Middle frontal gyrus (tissue), 1 donor: Measurements from ENCODE around the gene PDCD4.
"Not testable (repeated sequence)": the region's sequence is repeated elsewhere in the genome, so short reads cannot be mapped to it uniquely, and the experiment has no call there.

Source experiments
- DNase-seq: peaks from one replicate; pipeline ENCODE4 v3.0.0-alpha.2; 2015; ENCODE audit warnings: low spot score; ENCODE audit errors: extremely low spot score

The PDCD4 gene

DNA sequence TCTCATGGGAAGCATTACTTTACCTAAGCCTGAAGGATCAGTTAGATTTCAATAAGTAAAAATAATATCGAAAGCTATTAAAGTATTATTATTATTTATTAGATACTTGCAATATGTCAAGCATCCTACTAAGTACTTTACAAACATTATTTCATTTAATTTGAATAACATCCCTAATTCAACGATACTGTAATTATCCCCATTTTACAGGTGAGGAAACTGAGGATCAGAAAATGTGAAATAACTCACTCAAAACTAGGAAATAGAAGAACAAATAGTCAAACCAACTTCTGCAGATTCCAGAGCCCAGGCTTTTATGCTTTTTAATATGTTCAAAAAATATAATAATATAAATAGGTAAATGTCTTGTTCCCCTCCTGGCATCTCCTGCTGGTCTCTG, 10.3 kb upstream of the PDCD4 start:
- DNase-seq, result no peak

- DNase-seq, result no peak
Measured at GRCh38 chr10:110861930-110862649, 9.6 kb upstream of the PDCD4 start.

- no peak for DNase-seq
Measured at GRCh38 chr10:110862961-110863360, 8.8 kb upstream of the PDCD4 start.

DNA sequence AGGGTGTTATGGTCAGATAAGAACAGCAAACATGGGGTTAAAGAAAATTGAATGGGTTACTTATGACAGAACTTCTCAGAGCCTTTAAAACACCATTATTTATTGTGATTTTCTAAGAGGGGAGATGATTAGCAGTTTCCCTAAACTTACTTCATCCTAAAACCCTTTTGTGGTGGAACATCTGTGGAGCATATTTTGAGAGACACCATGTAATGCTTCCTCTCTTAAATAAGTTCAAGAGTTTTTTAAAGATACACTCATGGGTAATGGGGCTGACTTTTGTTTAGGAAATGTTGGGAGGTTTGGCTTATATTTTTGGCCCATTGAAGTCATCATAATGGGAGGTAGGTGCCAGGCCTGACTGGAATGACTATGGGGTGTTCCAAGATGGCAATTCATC, 8.4 kb upstream of the PDCD4 start:
- DNase-seq, result no peak

DNA sequence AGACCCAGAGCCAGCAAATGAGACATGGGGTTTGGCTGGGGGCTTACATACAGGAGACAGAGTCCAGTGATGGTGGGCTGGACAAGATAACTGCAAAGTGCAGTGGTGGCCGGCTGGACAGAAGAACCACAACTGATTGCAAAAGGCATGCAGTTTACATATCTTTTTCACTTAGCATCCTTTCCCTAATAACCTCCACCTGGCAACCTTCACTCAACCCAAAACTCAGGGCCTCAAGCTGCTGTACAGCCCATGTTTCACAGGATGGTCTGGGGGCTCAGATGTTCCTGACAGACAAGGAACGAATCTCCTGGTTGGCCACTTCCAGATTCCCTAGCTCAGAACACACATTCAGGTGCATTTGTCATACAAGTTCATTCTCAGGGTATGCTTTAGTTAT, 7.8 kb upstream of the PDCD4 start:
- DNase-seq, result no peak

GRCh38 chr10:110864662-110865140, 7.0 kb upstream of the PDCD4 start:
- DNase-seq, result no peak

DNA sequence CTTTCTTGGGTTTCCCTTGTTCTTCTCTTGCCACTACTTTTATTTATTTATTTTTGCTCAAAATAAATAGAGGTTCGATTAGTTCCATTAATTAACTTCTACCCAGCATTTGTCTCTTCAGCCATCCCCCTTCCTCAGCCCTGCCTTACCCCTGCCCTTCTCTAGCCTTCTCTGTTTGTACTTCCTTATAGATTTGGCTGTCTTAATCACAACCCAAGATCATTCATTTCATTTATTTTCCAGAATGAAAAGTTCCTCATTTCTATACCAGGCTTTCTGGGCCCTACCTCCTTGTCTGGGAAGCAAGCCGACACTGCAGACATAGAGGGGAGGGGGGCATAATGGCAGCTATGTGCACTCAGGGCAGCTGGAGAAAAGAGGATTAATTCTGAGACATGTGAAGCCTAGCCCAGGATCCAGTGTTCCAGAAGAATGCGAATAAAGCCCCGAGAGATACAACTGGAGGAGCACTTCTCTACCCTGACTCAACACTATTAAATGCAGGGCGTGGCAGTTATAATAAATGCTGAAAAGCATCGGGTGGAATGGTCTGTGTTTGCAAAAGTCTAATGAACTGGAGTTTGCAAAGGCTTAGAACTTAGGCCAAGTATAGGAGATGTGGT, 6.4 kb upstream of the PDCD4 start:
- no peak for DNase-seq

GRCh38 chr10:110865809-110866482, 5.8 kb upstream of the PDCD4 start:
- DNase-seq, result no peak

GRCh38 chr10:110867011-110867806, 4.5 kb upstream of the PDCD4 start:
- DNase-seq, result not testable (repeated sequence)

- no peak for DNase-seq
Measured at GRCh38 chr10:110867807-110868465, 3.8 kb upstream of the PDCD4 start.

GRCh38 chr10:110868981-110869380, 2.7 kb upstream of the PDCD4 start:
- no peak for DNase-seq

DNA sequence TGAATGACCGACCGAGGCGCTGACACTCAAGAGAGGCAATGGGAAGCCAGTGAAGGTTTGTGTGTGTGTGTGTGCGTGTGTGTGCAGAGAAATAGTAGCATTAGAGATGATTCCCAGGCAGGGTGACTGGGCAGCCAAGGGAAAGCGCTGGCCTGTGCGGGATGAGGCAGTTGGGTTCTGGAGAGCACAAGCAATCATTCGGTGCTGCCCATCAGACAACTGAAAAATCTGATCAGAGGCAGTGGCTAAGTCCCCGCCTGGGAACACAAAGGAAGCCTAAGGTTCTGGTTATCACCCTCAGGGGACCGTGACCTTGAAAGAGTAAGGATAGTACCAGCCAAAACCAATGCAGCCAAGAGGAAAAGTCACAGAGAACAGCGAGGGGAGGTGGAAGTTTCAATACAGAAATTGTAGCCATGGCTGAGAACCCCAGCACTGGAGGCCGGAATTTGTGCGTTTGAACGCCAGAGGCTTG, 868 bp upstream of the PDCD4 start:
- no peak for DNase-seq

DNA sequence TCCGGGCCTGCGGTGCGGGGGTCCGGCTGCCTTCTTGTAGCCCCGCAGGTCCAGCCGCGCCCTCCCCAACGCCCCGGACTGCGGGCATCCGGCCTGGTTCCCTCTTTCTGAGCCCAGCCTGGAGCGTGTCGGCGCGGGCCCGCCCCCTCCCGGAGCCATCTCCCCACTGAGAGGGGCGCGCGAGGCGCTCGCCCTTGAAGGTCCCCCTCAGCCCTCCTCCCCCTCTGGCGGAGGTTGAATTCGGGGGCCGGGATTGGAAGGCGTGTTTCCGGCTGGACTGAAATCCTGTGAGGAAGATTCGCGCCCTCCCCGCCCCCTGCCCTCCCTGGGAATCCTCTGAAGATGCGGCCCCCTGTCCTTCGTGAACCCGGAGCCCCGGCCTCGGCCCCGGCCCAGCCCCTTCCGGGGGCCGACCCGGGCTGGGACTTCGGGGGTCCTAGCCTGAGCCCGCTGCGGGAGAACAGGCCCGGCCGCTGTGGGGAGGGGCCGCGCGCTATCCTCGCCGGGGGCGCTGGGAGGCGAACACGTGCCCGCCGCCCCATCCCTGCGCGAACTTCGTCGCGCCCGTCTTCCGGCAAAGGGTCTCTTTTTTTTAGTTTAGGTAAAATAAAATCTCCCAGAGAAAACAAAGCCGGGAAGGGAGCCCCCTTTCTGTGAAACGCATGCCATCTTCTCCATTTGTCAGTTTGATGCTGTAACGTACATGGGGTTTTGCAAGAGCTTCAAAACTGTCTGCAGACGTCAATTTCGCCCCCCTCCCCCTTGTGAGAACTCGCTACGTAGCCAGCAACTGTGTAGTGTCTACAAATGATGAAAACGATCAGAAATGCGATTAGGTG, 636 bp downstream of the PDCD4 start:
- DNase-seq, result peak; percentile 38

DNA sequence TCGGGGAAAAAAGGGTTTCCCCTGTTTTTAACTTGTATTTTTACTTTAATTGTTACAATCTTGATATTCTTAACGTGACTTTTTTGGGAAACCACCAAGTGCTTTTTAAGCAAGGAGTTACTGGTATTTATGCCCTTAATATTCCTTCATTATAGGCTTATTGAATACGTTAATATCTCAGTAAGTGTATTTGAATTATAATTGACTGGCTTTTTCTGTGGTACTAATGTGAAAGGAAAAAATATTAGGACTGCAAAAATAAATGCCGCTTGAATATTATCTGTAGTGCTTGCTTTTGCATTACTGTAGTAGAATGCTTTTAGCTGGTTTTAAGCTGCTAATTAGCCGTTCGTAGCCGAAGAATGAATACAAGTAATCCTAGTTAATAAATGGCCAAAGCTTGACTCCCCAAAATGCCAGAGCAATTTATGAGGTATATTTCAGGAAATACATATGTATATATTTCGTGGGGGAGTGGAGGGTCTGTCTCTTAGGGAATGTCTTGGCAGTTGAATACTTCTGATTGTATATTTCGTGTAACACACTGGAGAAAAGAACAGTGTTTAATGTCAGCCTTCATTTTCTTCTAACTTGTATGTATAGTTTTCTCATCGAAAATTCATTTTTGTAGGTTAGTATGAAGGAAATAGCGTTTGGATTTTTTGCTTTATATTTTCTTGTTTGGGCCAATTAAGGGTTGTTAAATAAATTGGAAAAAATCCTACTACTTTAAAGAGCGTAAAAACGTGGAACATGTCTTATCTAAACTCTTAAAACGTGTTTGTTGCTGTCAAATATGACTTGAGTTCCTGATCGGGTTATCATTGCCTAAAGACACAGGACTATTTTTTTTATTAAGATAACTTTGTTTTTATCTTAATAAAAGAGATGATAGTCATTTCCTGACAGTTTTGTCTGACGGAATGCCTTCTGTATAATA, 1.5 kb downstream of the PDCD4 start:
- no peak for DNase-seq

DNA sequence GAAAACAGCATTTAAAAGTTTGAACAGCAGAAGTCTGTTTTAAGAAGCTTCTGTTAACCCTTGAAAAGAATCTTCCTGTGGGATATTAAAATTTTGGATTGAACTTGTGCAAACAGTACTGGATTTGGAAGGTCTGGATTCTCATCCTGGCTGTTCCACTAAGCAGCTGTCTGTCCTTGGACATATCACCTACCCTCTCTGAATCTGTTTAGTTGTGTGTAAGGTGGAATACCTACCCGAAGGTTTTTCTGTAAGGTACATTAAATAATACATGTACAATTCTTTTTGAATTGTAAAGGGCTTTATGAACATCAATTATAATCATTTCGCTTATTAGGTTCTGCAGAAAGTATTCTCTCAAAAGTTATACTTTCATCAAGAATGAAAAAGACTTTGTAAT, 2.2 kb downstream of the PDCD4 start:
- no peak for DNase-seq

DNA sequence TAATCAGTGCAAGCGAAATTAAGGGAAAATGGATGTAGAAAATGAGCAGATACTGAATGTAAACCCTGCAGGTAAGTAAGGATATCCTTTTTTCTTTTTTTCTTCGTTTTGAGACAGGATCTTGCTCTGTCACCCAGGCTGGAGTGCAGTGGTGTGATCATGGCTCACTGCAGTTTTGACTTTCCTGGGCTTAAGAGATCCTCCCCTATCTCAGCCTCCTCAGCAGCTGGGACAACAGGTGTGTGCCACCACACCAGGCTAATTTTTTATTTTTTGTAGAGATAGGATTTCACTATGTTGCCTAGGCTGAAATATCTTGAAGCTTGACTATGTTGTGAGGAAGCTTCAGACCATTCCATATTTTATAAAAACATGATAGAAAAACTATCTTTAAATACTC, 4.3 kb downstream of the PDCD4 start:
- DNase-seq, result no peak

GRCh38 chr10:110876788-110877187, 5.1 kb downstream of the PDCD4 start:
- DNase-seq, result no peak

- no peak for DNase-seq
Measured at GRCh38 chr10:110880012-110880411, 8.3 kb downstream of the PDCD4 start.

GRCh38 chr10:110881247-110881646, 9.5 kb downstream of the PDCD4 start:
- DNase-seq, result no peak
